ENCODE data around the gene NCOA7.

- TF ChIP-seq POLR2A (IDR thresholded peaks at IDR 0.05; ENCODE audit: low read depth, low read length) (no peak), POLR2AphosphoS5 (IDR thresholded peaks at IDR 0.05; ENCODE audit: low read depth, low read length) (no peak), TAF1 (IDR thresholded peaks at IDR 0.05; ENCODE audit: borderline replicate concordance, low read depth, low read length) (no peak)
Measured at GRCh38 chr6:125806813-125807212, 16.1 kb downstream of the NCOA7 start.

Measured in GM12892 (cell line).